HEK293 (cell line): ENCODE measurements around the gene PARD3B.

Source experiments
- CTCF ChIA-PET: fragments of 350-600 bp; formaldehyde crosslinking; extraction: SDS; loops from one replicate; lab custom pipeline; 2021; ENCODE audit warnings: antibody characterized with exemption; lab: Yijun Ruan, JAX
- POLR2A ChIA-PET: fragments of 300-600 bp; formaldehyde crosslinking; extraction: SDS; loops from one replicate; lab custom pipeline; 2020; ENCODE audit warnings: antibody characterized with exemption, inconsistent platforms; lab: Yijun Ruan, JAX
- H3K27ac ChIP-seq: fragments of 200-500 bp; sonication (Bioruptor generic); 2 replicates; pipeline ENCODE4 v1.5.1; 2014; ENCODE audit warnings: low read depth, low read length, control low read depth, inconsistent platforms; ENCODE audit errors: extremely low read depth
- H3K36me3 ChIP-seq, 2 experiments: fragments of 200-500 bp in 1 of 2; sonication (Bioruptor generic) in 1 of 2; 1 replicate in 1 of 2; 2 replicates in 1 of 2; pipeline ENCODE4 v1.5.1; 2014 to 2017; ENCODE audit warnings: inconsistent platforms in 2 of 2, low read length in 2 of 2; ENCODE audit not compliant: control insufficient read depth in 2 of 2, insufficient read depth in 1 of 2
- H3K4me1 ChIP-seq: fragments of 200-500 bp; sonication (Bioruptor generic); 2 replicates; pipeline ENCODE4 v1.5.1; 2014; ENCODE audit warnings: mild to moderate bottlenecking, low read length, inconsistent platforms; ENCODE audit not compliant: control insufficient read depth, insufficient read depth
- H3K4me3 ChIP-seq: 2 replicates; pipeline ENCODE4 v1.5.1; 2011; ENCODE audit warnings: low read depth, mild to moderate bottlenecking, control low read depth, low read length, moderate library complexity
- H3K9me3 ChIP-seq: fragments of 200-500 bp; sonication (Bioruptor generic); 2 replicates; pipeline ENCODE4 v1.5.1; 2014; ENCODE audit warnings: low read depth, low read length, inconsistent platforms; ENCODE audit not compliant: control insufficient read depth, insufficient read depth
- BCL11A ChIP-seq: fragments of 450-650 bp; formaldehyde crosslinking; IDR thresholded peaks from 2 replicates; pipeline ENCODE4 v1.5.1; 2016; ENCODE audit warnings: low read depth, missing biosample characterization, missing genetic modification characterization
- EGR2 ChIP-seq: fragments of 450-650 bp; formaldehyde crosslinking; IDR thresholded peaks from 2 replicates; pipeline ENCODE4 v1.5.1; 2016; ENCODE audit warnings: low read depth, missing biosample characterization, missing genetic modification characterization
- GLI2 ChIP-seq: fragments of 450-650 bp; formaldehyde crosslinking; IDR thresholded peaks from 2 replicates; pipeline ENCODE4; 2017; ENCODE audit warnings: missing biosample characterization, missing genetic modification characterization, low read depth, borderline replicate concordance
- OVOL3 ChIP-seq: fragments of 450-650 bp; formaldehyde crosslinking; IDR thresholded peaks from 2 replicates; pipeline ENCODE4 v1.5.1; 2016; ENCODE audit warnings: missing biosample characterization, missing genetic modification characterization
- WT1 ChIP-seq: fragments of 450-650 bp; formaldehyde crosslinking; IDR thresholded peaks from 2 replicates; pipeline ENCODE4 v1.5.1; 2016; ENCODE audit warnings: missing biosample characterization, missing genetic modification characterization
- ZBTB11 ChIP-seq: fragments of 450-650 bp; formaldehyde crosslinking; conservative IDR thresholded peaks from 2 replicates; pipeline ENCODE4 v1.5.1; 2016; ENCODE audit warnings: low read depth, missing biosample characterization, missing genetic modification characterization
- ZFP37 ChIP-seq: fragments of 450-650 bp; formaldehyde crosslinking; IDR thresholded peaks from 2 replicates; pipeline ENCODE4 v1.5.1; 2016; ENCODE audit warnings: missing biosample characterization, missing genetic modification characterization
- ZNF341 ChIP-seq: fragments of 450-650 bp; formaldehyde crosslinking; IDR thresholded peaks from 2 replicates; pipeline ENCODE4; 2016; ENCODE audit warnings: low read depth, missing biosample characterization, missing genetic modification characterization
- ZNF391 ChIP-seq: fragments of 450-650 bp; formaldehyde crosslinking; IDR thresholded peaks from 2 replicates; pipeline ENCODE4 v1.5.1; 2016; ENCODE audit warnings: low read depth, missing biosample characterization, missing genetic modification characterization, borderline replicate concordance
- ZNF426 ChIP-seq: fragments of 450-650 bp; formaldehyde crosslinking; IDR thresholded peaks from 2 replicates; pipeline ENCODE4 v1.5.1; 2017; ENCODE audit warnings: missing biosample characterization, missing genetic modification characterization, mild to moderate bottlenecking, inconsistent platforms, moderate library complexity
- ZNF529 ChIP-seq: fragments of 450-650 bp; formaldehyde crosslinking; IDR thresholded peaks from 2 replicates; pipeline ENCODE4 v1.5.1; 2017; ENCODE audit warnings: missing genetic modification characterization, missing biosample characterization; ENCODE audit not compliant: insufficient replicate concordance
- ZNF692 ChIP-seq: fragments of 450-650 bp; formaldehyde crosslinking; IDR thresholded peaks from 2 replicates; pipeline ENCODE4 v1.5.1; 2016; ENCODE audit warnings: missing biosample characterization, missing genetic modification characterization
- ZNF791 ChIP-seq: fragments of 450-650 bp; formaldehyde crosslinking; IDR thresholded peaks from 2 replicates; pipeline ENCODE4 v1.5.1; 2016; ENCODE audit warnings: missing biosample characterization, missing genetic modification characterization
- ZNF830 ChIP-seq: fragments of 450-650 bp; IDR thresholded peaks from 2 replicates; pipeline ENCODE4 v1.5.0; 2018; ENCODE audit warnings: missing biosample characterization, missing genetic modification characterization, low read depth, mild to moderate bottlenecking, moderate library complexity
- TF ChIP-seq, protein P1 (sequence below): fragments of 450-650 bp; IDR thresholded peaks from 2 replicates; pipeline ENCODE4 v1.5.1; 2018; ENCODE audit warnings: missing biosample characterization, missing genetic modification characterization
- TF ChIP-seq, protein P2 (sequence below): fragments of 450-650 bp; formaldehyde crosslinking; IDR thresholded peaks from 2 replicates; pipeline ENCODE4 v1.5.1; 2016; ENCODE audit warnings: missing biosample characterization, missing genetic modification characterization
- TF ChIP-seq, protein P3 (sequence below): fragments of 450-650 bp; IDR thresholded peaks from 2 replicates; pipeline ENCODE4 v1.5.1; 2018; ENCODE audit warnings: missing biosample characterization, mild to moderate bottlenecking, missing genetic modification characterization
- TF ChIP-seq, protein P4 (sequence below): fragments of 450-650 bp; formaldehyde crosslinking; IDR thresholded peaks from 2 replicates; pipeline ENCODE4 v1.5.1; 2017; ENCODE audit warnings: missing biosample characterization, missing genetic modification characterization

The PARD3B gene

DNA sequence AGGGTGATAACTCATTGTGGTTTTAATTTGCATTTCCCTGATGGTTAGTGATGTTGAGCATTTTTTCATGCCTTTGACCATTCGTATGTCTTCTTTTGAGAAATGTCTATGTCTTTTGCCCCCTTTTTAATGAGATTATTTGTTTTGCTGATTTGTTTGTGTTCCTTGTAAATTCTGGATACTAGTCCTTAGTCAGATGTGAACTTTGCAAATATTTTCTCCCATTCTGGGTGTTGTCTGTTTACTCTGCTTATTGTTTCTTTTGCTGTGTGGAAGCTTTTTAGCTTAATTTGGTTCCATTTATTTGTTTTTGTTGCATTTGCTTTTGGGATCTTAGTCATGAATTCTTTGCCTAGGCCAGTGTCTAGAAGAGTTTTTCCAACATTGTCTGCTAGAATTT is 192.0 kb downstream of the PARD3B start:
- no peaks in the 10 kb centered on the region; the same call in 1 of the 2 replicates for H3K9me3 ChIP-seq
- ChIA-PET CTCF (no interaction called here), POLR2A (no interaction called here)
- no peaks in the 10 kb centered on the region for H3K36me3 ChIP-seq
- TF ChIP-seq ZNF529 (tag by site-specific recombination) (no peak), ZNF692 (no peak), BCL11A (tag by site-specific recombination) (no peak), EGR2 (tag by site-specific recombination) (no peak), ZBTB11 (no peak), ZNF391 (tag by site-specific recombination) (no peak), OVOL3 (tag by site-specific recombination) (no peak), ZNF791 (tag by site-specific recombination) (no peak), ZFP37 (tag by site-specific recombination) (no peak), GLI2 (tag by site-specific recombination) (no peak), WT1 (no peak), ZNF426 (no peak), ZNF341 (tag by site-specific recombination) (no peak), ZNF830 (tag by site-specific recombination) (no peak)
- TF ChIP-seq, protein P1, sequence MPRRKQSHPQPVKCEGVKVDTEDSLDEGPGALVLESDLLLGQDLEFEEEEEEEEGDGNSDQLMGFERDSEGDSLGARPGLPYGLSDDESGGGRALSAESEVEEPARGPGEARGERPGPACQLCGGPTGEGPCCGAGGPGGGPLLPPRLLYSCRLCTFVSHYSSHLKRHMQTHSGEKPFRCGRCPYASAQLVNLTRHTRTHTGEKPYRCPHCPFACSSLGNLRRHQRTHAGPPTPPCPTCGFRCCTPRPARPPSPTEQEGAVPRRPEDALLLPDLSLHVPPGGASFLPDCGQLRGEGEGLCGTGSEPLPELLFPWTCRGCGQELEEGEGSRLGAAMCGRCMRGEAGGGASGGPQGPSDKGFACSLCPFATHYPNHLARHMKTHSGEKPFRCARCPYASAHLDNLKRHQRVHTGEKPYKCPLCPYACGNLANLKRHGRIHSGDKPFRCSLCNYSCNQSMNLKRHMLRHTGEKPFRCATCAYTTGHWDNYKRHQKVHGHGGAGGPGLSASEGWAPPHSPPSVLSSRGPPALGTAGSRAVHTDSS = no peak
- TF ChIP-seq, protein P2, sequence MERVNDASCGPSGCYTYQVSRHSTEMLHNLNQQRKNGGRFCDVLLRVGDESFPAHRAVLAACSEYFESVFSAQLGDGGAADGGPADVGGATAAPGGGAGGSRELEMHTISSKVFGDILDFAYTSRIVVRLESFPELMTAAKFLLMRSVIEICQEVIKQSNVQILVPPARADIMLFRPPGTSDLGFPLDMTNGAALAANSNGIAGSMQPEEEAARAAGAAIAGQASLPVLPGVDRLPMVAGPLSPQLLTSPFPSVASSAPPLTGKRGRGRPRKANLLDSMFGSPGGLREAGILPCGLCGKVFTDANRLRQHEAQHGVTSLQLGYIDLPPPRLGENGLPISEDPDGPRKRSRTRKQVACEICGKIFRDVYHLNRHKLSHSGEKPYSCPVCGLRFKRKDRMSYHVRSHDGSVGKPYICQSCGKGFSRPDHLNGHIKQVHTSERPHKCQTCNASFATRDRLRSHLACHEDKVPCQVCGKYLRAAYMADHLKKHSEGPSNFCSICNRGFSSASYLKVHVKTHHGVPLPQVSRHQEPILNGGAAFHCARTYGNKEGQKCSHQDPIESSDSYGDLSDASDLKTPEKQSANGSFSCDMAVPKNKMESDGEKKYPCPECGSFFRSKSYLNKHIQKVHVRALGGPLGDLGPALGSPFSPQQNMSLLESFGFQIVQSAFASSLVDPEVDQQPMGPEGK (tag by site-specific recombination) = no peak
- TF ChIP-seq, protein P3, sequence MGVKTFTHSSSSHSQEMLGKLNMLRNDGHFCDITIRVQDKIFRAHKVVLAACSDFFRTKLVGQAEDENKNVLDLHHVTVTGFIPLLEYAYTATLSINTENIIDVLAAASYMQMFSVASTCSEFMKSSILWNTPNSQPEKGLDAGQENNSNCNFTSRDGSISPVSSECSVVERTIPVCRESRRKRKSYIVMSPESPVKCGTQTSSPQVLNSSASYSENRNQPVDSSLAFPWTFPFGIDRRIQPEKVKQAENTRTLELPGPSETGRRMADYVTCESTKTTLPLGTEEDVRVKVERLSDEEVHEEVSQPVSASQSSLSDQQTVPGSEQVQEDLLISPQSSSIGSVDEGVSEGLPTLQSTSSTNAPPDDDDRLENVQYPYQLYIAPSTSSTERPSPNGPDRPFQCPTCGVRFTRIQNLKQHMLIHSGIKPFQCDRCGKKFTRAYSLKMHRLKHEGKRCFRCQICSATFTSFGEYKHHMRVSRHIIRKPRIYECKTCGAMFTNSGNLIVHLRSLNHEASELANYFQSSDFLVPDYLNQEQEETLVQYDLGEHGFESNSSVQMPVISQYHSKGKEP (tag by site-specific recombination) = no peak
- TF ChIP-seq, protein P4, sequence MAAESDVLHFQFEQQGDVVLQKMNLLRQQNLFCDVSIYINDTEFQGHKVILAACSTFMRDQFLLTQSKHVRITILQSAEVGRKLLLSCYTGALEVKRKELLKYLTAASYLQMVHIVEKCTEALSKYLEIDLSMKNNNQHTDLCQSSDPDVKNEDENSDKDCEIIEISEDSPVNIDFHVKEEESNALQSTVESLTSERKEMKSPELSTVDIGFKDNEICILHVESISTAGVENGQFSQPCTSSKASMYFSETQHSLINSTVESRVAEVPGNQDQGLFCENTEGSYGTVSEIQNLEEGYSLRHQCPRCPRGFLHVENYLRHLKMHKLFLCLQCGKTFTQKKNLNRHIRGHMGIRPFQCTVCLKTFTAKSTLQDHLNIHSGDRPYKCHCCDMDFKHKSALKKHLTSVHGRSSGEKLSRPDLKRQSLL (tag by site-specific recombination) = no peak
- no peaks in the 10 kb centered on the region for H3K4me1 ChIP-seq
- H3K27ac ChIP-seq = no peak overlapping the region
- no peak overlapping the region for H3K4me3 ChIP-seq
